ENCODE results near the gene ADCY6. TPM values are rescaled to one million over a fixed set of nuclear protein-coding genes. Genes with fewer than 3 reads are reported as not detected.
A peak's percentile ranks its signal among the peaks of the same experiment; 100 is the strongest.
"Not testable (repeated sequence)": the region's sequence is repeated elsewhere in the genome, so short reads cannot be mapped to it uniquely, and the experiment has no call there.

The ADCY6 gene
- total RNA-seq, 2 experiments from 2014 or later: 0.18 TPM; not detected in 1

- Mint-ChIP-seq H3K9me3 (no peaks in the 10 kb centered on the region), H3K4me1 (peaks cover 12% of the 10 kb centered on the region), H3K27me3 (peaks cover 9% of the 10 kb centered on the region), H3K4me3 (no peak overlapping the region), H3K36me3 (no peaks in the 10 kb centered on the region), H3K27ac (no peak overlapping the region)
- peak; percentile 36 for DNase-seq
Observed at GRCh38 chr12:48765753-48766162, 23.1 kb downstream of the ADCY6 start.

- no peak overlapping the region for H3K27ac Mint-ChIP-seq
- peaks cover 12% of the 10 kb centered on the region for H3K4me1 Mint-ChIP-seq
- no peaks in the 10 kb centered on the region for H3K9me3 Mint-ChIP-seq
- H3K27me3 Mint-ChIP-seq: peaks cover 9% of the 10 kb centered on the region
- no peaks in the 10 kb centered on the region for H3K36me3 Mint-ChIP-seq
- no peak overlapping the region for H3K4me3 Mint-ChIP-seq
- no peak for DNase-seq
Observed at GRCh38 chr12:48764521-48764920, 24.4 kb downstream of the ADCY6 start.

- DNase-seq: no peak
- no peaks in the 10 kb centered on the region for H3K9me3 Mint-ChIP-seq
- H3K4me3 Mint-ChIP-seq: no peak overlapping the region
- no peaks in the 10 kb centered on the region for H3K36me3 Mint-ChIP-seq
- H3K27me3 Mint-ChIP-seq: no peaks in the 10 kb centered on the region
- H3K4me1 Mint-ChIP-seq: no peaks in the 10 kb centered on the region
- H3K27ac Mint-ChIP-seq: no peak overlapping the region
Observed at GRCh38 chr12:48758737-48759136, 30.2 kb downstream of the ADCY6 start.

- H3K27ac Mint-ChIP-seq: no peak overlapping the region
- DNase-seq: no peak
- no peak overlapping the region for H3K4me3 Mint-ChIP-seq
Observed at GRCh38 chr12:48758186-48758585, 30.7 kb downstream of the ADCY6 start.

GRCh38 chr12:48750769-48751356, 38.0 kb downstream of the ADCY6 start:
- DNase-seq: no peak
- peak overlapping the region; percentile 70 for H3K27ac Mint-ChIP-seq
- H3K4me3 Mint-ChIP-seq: no peak overlapping the region
- H3K4me1 Mint-ChIP-seq: peaks cover 17% of the 10 kb centered on the region
- H3K27me3 Mint-ChIP-seq: peaks cover 5% of the 10 kb centered on the region
- peaks cover 1% of the 10 kb centered on the region for H3K9me3 Mint-ChIP-seq
- no peaks in the 10 kb centered on the region for H3K36me3 Mint-ChIP-seq

More at GRCh38 chr12:48758186-48758585, 30.7 kb downstream of the ADCY6 start:
- Mint-ChIP-seq H3K9me3 (no peaks in the 10 kb centered on the region), H3K36me3 (no peaks in the 10 kb centered on the region), H3K27me3 (peaks cover 3% of the 10 kb centered on the region), H3K4me1 (no peaks in the 10 kb centered on the region)

- peak overlapping the region; percentile 11 for H3K27ac Mint-ChIP-seq
Observed at GRCh38 chr12:48750215-48750614, 38.7 kb downstream of the ADCY6 start.

GRCh38 chr12:48744251-48745008, 44.5 kb downstream of the ADCY6 start:
- DNase-seq: no peak
- H3K9me3 Mint-ChIP-seq: peaks cover 1% of the 10 kb centered on the region
- no peaks in the 10 kb centered on the region for H3K36me3 Mint-ChIP-seq
- peaks cover 18% of the 10 kb centered on the region for H3K27me3 Mint-ChIP-seq
- H3K4me3 Mint-ChIP-seq: no peak overlapping the region
- H3K4me1 Mint-ChIP-seq: no peaks in the 10 kb centered on the region
- H3K27ac Mint-ChIP-seq: no peak overlapping the region

More at GRCh38 chr12:48750215-48750614, 38.7 kb downstream of the ADCY6 start:
- Mint-ChIP-seq H3K4me3 (no peak overlapping the region), H3K27me3 (peaks cover 5% of the 10 kb centered on the region), H3K9me3 (peaks cover 1% of the 10 kb centered on the region), H3K36me3 (no peaks in the 10 kb centered on the region), H3K4me1 (peaks cover 17% of the 10 kb centered on the region)
- DNase-seq: no peak

- Mint-ChIP-seq H3K36me3 (no peaks in the 10 kb centered on the region), H3K27ac (no peak overlapping the region)
Observed at GRCh38 chr12:48739618-48740269, 49.1 kb downstream of the ADCY6 start.

GRCh38 chr12:48736456-48736855, 52.4 kb downstream of the ADCY6 start:
- Mint-ChIP-seq H3K4me1 (no peaks in the 10 kb centered on the region), H3K27me3 (peaks cover 21% of the 10 kb centered on the region), H3K9me3 (no peaks in the 10 kb centered on the region), H3K4me3 (no peak overlapping the region), H3K36me3 (no peaks in the 10 kb centered on the region), H3K27ac (no peak overlapping the region)
- no peak for DNase-seq

More at GRCh38 chr12:48739618-48740269, 49.1 kb downstream of the ADCY6 start:
- DNase-seq: no peak
- Mint-ChIP-seq H3K27me3 (peaks cover 25% of the 10 kb centered on the region), H3K4me3 (no peak overlapping the region), H3K4me1 (no peaks in the 10 kb centered on the region), H3K9me3 (no peaks in the 10 kb centered on the region)

GRCh38 chr12:48728807-48729206, 60.1 kb downstream of the ADCY6 start:
- H3K4me1 Mint-ChIP-seq: no peaks in the 10 kb centered on the region
- H3K4me3 Mint-ChIP-seq: no peak overlapping the region
- no peaks in the 10 kb centered on the region for H3K36me3 Mint-ChIP-seq
- H3K27ac Mint-ChIP-seq: no peak overlapping the region
- no peak for DNase-seq
- H3K9me3 Mint-ChIP-seq: no peaks in the 10 kb centered on the region
- H3K27me3 Mint-ChIP-seq: no peaks in the 10 kb centered on the region

- not testable (repeated sequence) for H3K4me1 Mint-ChIP-seq, H3K27ac Mint-ChIP-seq, H3K27me3 Mint-ChIP-seq, H3K4me3 Mint-ChIP-seq, DNase-seq
- Mint-ChIP-seq H3K36me3 (peaks cover 18% of the 10 kb centered on the region), H3K9me3 (peaks cover 19% of the 10 kb centered on the region)
Observed at GRCh38 chr12:48720737-48721136, 68.2 kb downstream of the ADCY6 start.

GRCh38 chr12:48720171-48720570, 68.7 kb downstream of the ADCY6 start:
- not testable (repeated sequence) for H3K27ac Mint-ChIP-seq, H3K27me3 Mint-ChIP-seq, DNase-seq, H3K4me3 Mint-ChIP-seq
- peaks cover 19% of the 10 kb centered on the region for H3K9me3 Mint-ChIP-seq
- H3K4me1 Mint-ChIP-seq: peaks cover 15% of the 10 kb centered on the region
- H3K36me3 Mint-ChIP-seq: peaks cover 23% of the 10 kb centered on the region

GRCh38 chr12:48719002-48719401, 69.9 kb downstream of the ADCY6 start:
- not testable (repeated sequence) for H3K27ac Mint-ChIP-seq, H3K4me3 Mint-ChIP-seq, DNase-seq, H3K27me3 Mint-ChIP-seq
- peaks cover 30% of the 10 kb centered on the region for H3K36me3 Mint-ChIP-seq
- H3K9me3 Mint-ChIP-seq: peaks cover 19% of the 10 kb centered on the region
- peaks cover 24% of the 10 kb centered on the region for H3K4me1 Mint-ChIP-seq

GRCh38 chr12:48717252-48717695, 71.6 kb downstream of the ADCY6 start:
- peaks cover 19% of the 10 kb centered on the region for H3K9me3 Mint-ChIP-seq
- H3K27ac Mint-ChIP-seq: peak overlapping the region; percentile 99
- H3K36me3 Mint-ChIP-seq: peaks cover 45% of the 10 kb centered on the region
- DNase-seq: no peak
- H3K4me1 Mint-ChIP-seq: peaks cover 34% of the 10 kb centered on the region
- peak overlapping the region; percentile 97 for H3K4me3 Mint-ChIP-seq
- no peaks in the 10 kb centered on the region for H3K27me3 Mint-ChIP-seq

- Mint-ChIP-seq H3K27me3 (no peaks in the 10 kb centered on the region), H3K4me1 (peaks cover 34% of the 10 kb centered on the region), H3K27ac (peak within 1 kb of the TSS; percentile 99), H3K9me3 (peaks cover 19% of the 10 kb centered on the region), H3K4me3 (peak within 1 kb of the TSS; percentile 97), H3K36me3 (peaks cover 51% of the 10 kb centered on the region)
- peak; percentile 99 for DNase-seq
Observed at GRCh38 chr12:48716493-48717251, 72.2 kb downstream of the ADCY6 start, which contains the start of gene CCNT1. Gene CCNT1 (minus strand): TSS chr12:48716707. CDS start chr12:48716675, 32 bp downstream.
